Astrocyte (in vitro differentiated cells and primary cell): ENCODE data around the gene CASK. TPM values are rescaled to one million over a fixed set of nuclear protein-coding genes. Genes with fewer than 3 reads are reported as not detected.
A peak's percentile ranks its signal among the peaks of the same experiment; 100 is the strongest.

Source experiments
- DNase-seq: peaks from one replicate; pipeline ENCODE4 v3.0.0-alpha.2; 2010; ENCODE audit warnings: low read depth
- FAIRE-seq: peaks from 2 replicates; lab custom pipeline; 2011; peaks lifted over from hg19 to GRCh38; lab: Jason Lieb, UNC
- H2AFZ ChIP-seq: 2 replicates; pipeline ENCODE4 v1.6.0; 2012; ENCODE audit warnings: low read depth, low read length, inconsistent platforms
- H3K27ac ChIP-seq: 2 replicates; pipeline ENCODE4 v1.5.1; 2011; ENCODE audit warnings: low read depth, low read length, inconsistent platforms
- H3K27me3 ChIP-seq: 2 replicates; pipeline ENCODE4 v1.6.0; 2011; ENCODE audit warnings: low read length, inconsistent platforms; ENCODE audit not compliant: insufficient read depth
- H3K36me3 ChIP-seq: 2 replicates; pipeline ENCODE4 v1.5.1; 2011; ENCODE audit warnings: low read length, inconsistent platforms; ENCODE audit not compliant: insufficient read depth
- H3K4me1 ChIP-seq: 2 replicates; pipeline ENCODE4 v1.5.1; 2011; ENCODE audit warnings: low read length, inconsistent platforms; ENCODE audit not compliant: insufficient read depth
- H3K4me2 ChIP-seq: 2 replicates; pipeline ENCODE4 v1.6.0; 2012; ENCODE audit warnings: low read length, inconsistent platforms
- H3K4me3 ChIP-seq: 2 replicates; pipeline ENCODE4 v1.5.1; 2011; ENCODE audit warnings: low read depth, mild to moderate bottlenecking, low read length, inconsistent platforms; ENCODE audit not compliant: insufficient read depth
- H3K79me2 ChIP-seq: 2 replicates; pipeline ENCODE4 v1.6.0; 2012; ENCODE audit warnings: mild to moderate bottlenecking, low read length, inconsistent platforms; ENCODE audit not compliant: insufficient read depth
- H3K9ac ChIP-seq: 2 replicates; pipeline ENCODE4 v1.6.0; 2012; ENCODE audit warnings: mild to moderate bottlenecking, low read length, inconsistent platforms
- H3K9me3 ChIP-seq: 2 replicates; pipeline ENCODE4 v1.5.1; 2012; ENCODE audit warnings: low read depth, mild to moderate bottlenecking, low read length, inconsistent platforms; ENCODE audit not compliant: insufficient read depth
- H4K20me1 ChIP-seq: 2 replicates; pipeline ENCODE4 v1.6.0; 2012; ENCODE audit warnings: low read length, inconsistent platforms; ENCODE audit not compliant: insufficient read depth
- H3K27ac Mint-ChIP-seq: one replicate; pipeline ENCODE4 v1.8.0; 2021; ENCODE audit warnings: mild to moderate bottlenecking, mixed read lengths; ENCODE audit not compliant: unreplicated experiment
- H3K27me3 Mint-ChIP-seq: one replicate; pipeline ENCODE4 v1.8.0; 2021; ENCODE audit warnings: low read depth, mixed read lengths; ENCODE audit not compliant: unreplicated experiment
- H3K36me3 Mint-ChIP-seq: one replicate; pipeline ENCODE4 v1.8.0; 2021; ENCODE audit warnings: low read depth, mixed read lengths; ENCODE audit not compliant: unreplicated experiment
- H3K4me1 Mint-ChIP-seq: one replicate; pipeline ENCODE4 v1.8.0; 2021; ENCODE audit warnings: low read depth, mixed read lengths; ENCODE audit not compliant: unreplicated experiment
- H3K4me3 Mint-ChIP-seq: one replicate; pipeline ENCODE4 v1.8.0; 2021; ENCODE audit warnings: mild to moderate bottlenecking, moderate library complexity, mixed read lengths; ENCODE audit not compliant: unreplicated experiment
- H3K9me3 Mint-ChIP-seq: one replicate; pipeline ENCODE4 v1.8.0; 2021; ENCODE audit warnings: mild to moderate bottlenecking, mixed read lengths; ENCODE audit not compliant: unreplicated experiment
- EZH2 ChIP-seq: IDR thresholded peaks from 2 replicates; pipeline ENCODE4 v1.6.1; 2012; ENCODE audit warnings: mild to moderate bottlenecking, low read length, inconsistent platforms; ENCODE audit not compliant: insufficient read depth
- total RNA-seq: library from RNA; stranded (reverse); gene quantifications from 2 replicates; pipeline ENCODE4 v1.2.1, GENCODE V29; 2021
- TF ChIP-seq, protein P1 (sequence below): IDR thresholded peaks from 2 replicates; pipeline ENCODE4 v1.5.1; 2011; ENCODE audit warnings: low read depth, mild to moderate bottlenecking, inconsistent platforms, low read length, moderate library complexity; ENCODE audit not compliant: insufficient read depth

CASK gene
- total RNA-seq, 1 donor from 2014 or later, result 99.3 TPM

DNA sequence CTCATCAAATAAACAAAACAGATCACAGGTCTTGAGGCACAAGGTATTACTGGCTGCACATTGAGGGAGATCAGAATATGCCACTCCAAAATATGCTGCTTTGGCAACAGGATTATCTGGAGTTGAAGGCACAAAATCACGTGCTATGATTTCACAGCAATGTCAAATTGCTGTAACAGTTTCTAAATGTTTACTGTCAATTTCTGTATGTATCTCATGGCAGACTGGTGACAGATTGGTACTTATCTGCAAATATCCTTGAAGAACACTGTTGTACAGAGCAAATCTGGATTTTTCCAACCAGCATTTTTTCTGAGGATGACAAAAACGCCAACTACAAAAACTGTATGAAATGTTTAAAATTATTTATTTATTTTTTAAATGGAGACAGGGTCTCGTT lies 172.6 kb downstream of the CASK start:
- Histone ChIP-seq H3K79me2 (no peaks in the 10 kb centered on the region), H3K4me3 (no peak overlapping the region), H2AFZ (no peak overlapping the region), H3K27ac (no peak overlapping the region), H4K20me1 (no peaks in the 10 kb centered on the region), H3K27me3 (no peaks in the 10 kb centered on the region), H3K9me3 (no peaks in the 10 kb centered on the region), H3K4me1 (no peaks in the 10 kb centered on the region), H3K4me2 (no peak overlapping the region), H3K9ac (no peak overlapping the region), H3K36me3 (no peaks in the 10 kb centered on the region)
- FAIRE-seq, result no peak
- Mint-ChIP-seq H3K4me3 (no peak overlapping the region), H3K27ac (no peak overlapping the region), H3K4me1 (no peaks in the 10 kb centered on the region), H3K27me3 (no peaks in the 10 kb centered on the region), H3K9me3 (no peaks in the 10 kb centered on the region), H3K36me3 (no peaks in the 10 kb centered on the region)
- TF ChIP-seq, protein P1, sequence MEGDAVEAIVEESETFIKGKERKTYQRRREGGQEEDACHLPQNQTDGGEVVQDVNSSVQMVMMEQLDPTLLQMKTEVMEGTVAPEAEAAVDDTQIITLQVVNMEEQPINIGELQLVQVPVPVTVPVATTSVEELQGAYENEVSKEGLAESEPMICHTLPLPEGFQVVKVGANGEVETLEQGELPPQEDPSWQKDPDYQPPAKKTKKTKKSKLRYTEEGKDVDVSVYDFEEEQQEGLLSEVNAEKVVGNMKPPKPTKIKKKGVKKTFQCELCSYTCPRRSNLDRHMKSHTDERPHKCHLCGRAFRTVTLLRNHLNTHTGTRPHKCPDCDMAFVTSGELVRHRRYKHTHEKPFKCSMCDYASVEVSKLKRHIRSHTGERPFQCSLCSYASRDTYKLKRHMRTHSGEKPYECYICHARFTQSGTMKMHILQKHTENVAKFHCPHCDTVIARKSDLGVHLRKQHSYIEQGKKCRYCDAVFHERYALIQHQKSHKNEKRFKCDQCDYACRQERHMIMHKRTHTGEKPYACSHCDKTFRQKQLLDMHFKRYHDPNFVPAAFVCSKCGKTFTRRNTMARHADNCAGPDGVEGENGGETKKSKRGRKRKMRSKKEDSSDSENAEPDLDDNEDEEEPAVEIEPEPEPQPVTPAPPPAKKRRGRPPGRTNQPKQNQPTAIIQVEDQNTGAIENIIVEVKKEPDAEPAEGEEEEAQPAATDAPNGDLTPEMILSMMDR, result no peak
- TF ChIP-seq EZH2, result no peak
- no peak for DNase-seq

DNA sequence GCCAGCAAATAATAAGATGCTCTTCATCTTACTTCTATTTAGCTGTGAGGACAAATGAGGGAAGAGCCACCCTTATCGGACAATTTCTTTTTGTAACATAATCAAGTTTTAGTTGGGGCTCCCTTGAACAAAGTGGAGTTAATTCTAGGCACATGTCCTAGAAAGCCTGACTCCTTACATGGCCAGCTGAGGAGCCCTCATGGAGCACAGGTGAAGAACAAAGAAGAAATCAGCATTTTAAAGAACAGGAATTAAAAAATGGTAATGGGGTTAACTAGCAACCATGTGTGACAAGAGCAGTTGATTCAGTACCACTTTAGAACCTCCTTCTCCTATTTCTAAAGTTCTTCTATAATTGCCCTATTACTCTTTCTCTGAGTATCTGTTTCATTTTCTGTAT lies 183.5 kb downstream of the CASK start:
- Histone ChIP-seq H3K4me1 (no peaks in the 10 kb centered on the region), H3K27ac (no peak overlapping the region), H3K9me3 (no peaks in the 10 kb centered on the region), H3K79me2 (no peaks in the 10 kb centered on the region), H3K36me3 (no peaks in the 10 kb centered on the region), H3K27me3 (no peaks in the 10 kb centered on the region), H4K20me1 (no peaks in the 10 kb centered on the region), H3K4me2 (no peak overlapping the region), H3K9ac (no peak overlapping the region), H3K4me3 (no peak overlapping the region), H2AFZ (no peak overlapping the region)
- DNase-seq (no peak), FAIRE-seq (peak; percentile 60)
- Mint-ChIP-seq H3K36me3 (no peaks in the 10 kb centered on the region), H3K27ac (no peak overlapping the region), H3K9me3 (no peaks in the 10 kb centered on the region), H3K4me3 (no peak overlapping the region), H3K27me3 (no peaks in the 10 kb centered on the region), H3K4me1 (no peaks in the 10 kb centered on the region)
- TF ChIP-seq, protein P1, result no peak
- TF ChIP-seq EZH2, result no peak

DNA sequence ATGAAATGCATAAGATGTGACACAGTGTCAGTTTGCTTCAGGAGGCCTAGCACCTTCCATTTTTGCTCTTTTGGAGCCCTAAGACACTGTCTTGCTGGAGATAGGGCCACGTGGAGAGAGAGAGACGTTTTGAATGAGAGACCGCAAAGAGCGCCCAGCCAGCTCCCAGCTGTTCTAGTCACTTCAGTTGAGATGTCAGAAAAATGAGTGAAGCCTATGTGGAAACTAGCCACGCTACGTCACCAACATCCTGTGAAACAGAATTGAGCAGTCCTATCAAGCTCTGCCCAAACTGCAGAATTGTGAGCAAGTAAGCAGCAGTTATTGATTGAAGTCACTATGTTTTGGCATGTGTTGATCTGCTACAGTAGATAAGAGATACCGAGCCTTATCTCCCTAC lies 186.3 kb downstream of the CASK start:
- Histone ChIP-seq H2AFZ (no peak overlapping the region), H3K4me2 (no peak overlapping the region), H3K27me3 (no peaks in the 10 kb centered on the region), H3K27ac (no peak overlapping the region), H3K9me3 (no peaks in the 10 kb centered on the region), H3K9ac (no peak overlapping the region), H3K36me3 (no peaks in the 10 kb centered on the region), H3K4me1 (no peaks in the 10 kb centered on the region), H3K4me3 (no peak overlapping the region), H3K79me2 (no peaks in the 10 kb centered on the region), H4K20me1 (no peaks in the 10 kb centered on the region)
- no peaks in the 10 kb centered on the region for H3K36me3 Mint-ChIP-seq
- TF ChIP-seq EZH2, result no peak
- TF ChIP-seq, protein P1, result no peak
- H3K27ac Mint-ChIP-seq, result no peak overlapping the region
- peaks cover 7% of the 10 kb centered on the region for H3K4me1 Mint-ChIP-seq
- no peaks in the 10 kb centered on the region for H3K27me3 Mint-ChIP-seq
- no peaks in the 10 kb centered on the region for H3K9me3 Mint-ChIP-seq
- no peak for DNase-seq
- H3K4me3 Mint-ChIP-seq, result no peak overlapping the region
- FAIRE-seq, result no peak
